Hepatocyte (in vitro differentiated cells): ENCODE results near the gene ASPM.

ENCODE experiments used
- EZH2 ChIP-seq: fragments of 200-600 bp; sonication (generic); IDR thresholded peaks from 2 replicates; pipeline ENCODE4 v1.6.1; 2016; ENCODE audit warnings: antibody characterized with exemption, mild to moderate bottlenecking, borderline replicate concordance
- EZH2phosphoT487 ChIP-seq: fragments of 200-600 bp; sonication (generic); IDR thresholded peaks from one replicate; pipeline ENCODE4 v1.6.1; 2018; ENCODE audit warnings: antibody characterized with exemption, mild to moderate bottlenecking, low read depth, moderate library complexity; ENCODE audit not compliant: unreplicated experiment, severe bottlenecking
- TF ChIP-seq, protein P1 (sequence below): fragments of 200-600 bp; sonication (generic); IDR thresholded peaks from 2 replicates; pipeline ENCODE4 v1.5.1; 2016; ENCODE audit warnings: antibody characterized with exemption, mild to moderate bottlenecking; ENCODE audit not compliant: poor library complexity

- TF ChIP-seq, protein P1, sequence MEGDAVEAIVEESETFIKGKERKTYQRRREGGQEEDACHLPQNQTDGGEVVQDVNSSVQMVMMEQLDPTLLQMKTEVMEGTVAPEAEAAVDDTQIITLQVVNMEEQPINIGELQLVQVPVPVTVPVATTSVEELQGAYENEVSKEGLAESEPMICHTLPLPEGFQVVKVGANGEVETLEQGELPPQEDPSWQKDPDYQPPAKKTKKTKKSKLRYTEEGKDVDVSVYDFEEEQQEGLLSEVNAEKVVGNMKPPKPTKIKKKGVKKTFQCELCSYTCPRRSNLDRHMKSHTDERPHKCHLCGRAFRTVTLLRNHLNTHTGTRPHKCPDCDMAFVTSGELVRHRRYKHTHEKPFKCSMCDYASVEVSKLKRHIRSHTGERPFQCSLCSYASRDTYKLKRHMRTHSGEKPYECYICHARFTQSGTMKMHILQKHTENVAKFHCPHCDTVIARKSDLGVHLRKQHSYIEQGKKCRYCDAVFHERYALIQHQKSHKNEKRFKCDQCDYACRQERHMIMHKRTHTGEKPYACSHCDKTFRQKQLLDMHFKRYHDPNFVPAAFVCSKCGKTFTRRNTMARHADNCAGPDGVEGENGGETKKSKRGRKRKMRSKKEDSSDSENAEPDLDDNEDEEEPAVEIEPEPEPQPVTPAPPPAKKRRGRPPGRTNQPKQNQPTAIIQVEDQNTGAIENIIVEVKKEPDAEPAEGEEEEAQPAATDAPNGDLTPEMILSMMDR = no peak
- TF ChIP-seq EZH2 = no peak
- TF ChIP-seq EZH2phosphoT487 = no peak
Measured at GRCh38 chr1:197129698-197130097, 16.8 kb downstream of the ASPM start.
